Stimulated activated CD4-positive, alpha-beta T cell treated with anti-CD3 and anti-CD28 coated beads, Interleukin-2, amount 100 ng/mL, for 48 hours (primary cell): ENCODE data around the gene EVA1C.
"Not testable (repeated sequence)": the region's sequence is repeated elsewhere in the genome, so short reads cannot be mapped to it uniquely, and the experiment has no call there.

Source experiments
- DNase-seq, 2 donors: peaks; one replicate each; pipeline ENCODE4 v3.0.0-alpha.2; 2020

Gene EVA1C

DNA sequence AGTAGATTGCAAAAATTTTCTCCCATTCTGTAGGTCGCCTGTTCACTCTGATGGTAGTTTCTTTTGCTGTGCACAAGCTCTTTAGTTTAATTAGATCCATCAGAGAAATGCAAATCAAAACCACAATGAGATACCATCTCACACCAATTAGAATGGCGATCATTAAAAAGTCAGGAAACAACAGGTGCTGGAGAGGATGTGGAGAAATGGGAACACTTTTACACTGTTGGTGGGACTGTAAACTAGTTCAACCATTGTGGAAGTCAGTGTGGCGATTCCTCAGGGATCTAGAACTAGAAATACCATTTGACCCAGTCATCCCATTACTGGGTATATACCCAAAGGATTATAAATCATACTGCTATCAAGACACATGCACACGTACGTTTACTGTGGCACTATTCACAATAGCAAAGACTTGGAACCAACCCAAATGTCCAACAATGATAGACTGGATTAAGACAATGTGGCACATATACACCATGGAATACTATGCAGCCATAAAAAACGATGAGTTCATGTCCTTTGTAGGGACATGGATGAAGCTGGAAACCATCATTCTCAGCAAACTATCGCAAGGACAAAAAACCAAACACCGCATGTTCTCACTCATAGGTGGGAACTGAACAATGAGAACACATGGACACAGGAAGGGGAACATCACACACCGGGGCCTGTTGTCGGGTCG lies 21.8 kb upstream of the EVA1C start:
- not testable (repeated sequence) for DNase-seq

DNA sequence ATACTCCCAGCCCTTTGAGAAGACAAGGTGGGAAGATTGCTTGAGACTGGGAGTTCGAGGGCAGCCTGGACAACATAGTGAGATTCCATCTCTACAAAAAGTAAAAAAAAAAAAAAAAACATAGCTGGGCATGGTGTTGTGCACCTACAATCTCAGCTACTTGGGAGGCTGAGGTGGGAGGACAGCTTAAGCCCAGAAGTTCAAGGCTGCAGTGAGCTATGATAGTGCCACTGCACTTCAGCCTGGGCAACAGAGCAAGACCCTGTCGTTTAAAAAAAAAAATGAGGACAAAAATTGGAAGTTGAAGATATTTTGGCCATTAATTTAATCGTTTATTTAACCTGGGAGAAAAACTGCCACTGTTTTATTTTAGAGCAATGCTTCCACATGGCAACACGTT lies 20.8 kb upstream of the EVA1C start:
- DNase-seq: no peak

DNA sequence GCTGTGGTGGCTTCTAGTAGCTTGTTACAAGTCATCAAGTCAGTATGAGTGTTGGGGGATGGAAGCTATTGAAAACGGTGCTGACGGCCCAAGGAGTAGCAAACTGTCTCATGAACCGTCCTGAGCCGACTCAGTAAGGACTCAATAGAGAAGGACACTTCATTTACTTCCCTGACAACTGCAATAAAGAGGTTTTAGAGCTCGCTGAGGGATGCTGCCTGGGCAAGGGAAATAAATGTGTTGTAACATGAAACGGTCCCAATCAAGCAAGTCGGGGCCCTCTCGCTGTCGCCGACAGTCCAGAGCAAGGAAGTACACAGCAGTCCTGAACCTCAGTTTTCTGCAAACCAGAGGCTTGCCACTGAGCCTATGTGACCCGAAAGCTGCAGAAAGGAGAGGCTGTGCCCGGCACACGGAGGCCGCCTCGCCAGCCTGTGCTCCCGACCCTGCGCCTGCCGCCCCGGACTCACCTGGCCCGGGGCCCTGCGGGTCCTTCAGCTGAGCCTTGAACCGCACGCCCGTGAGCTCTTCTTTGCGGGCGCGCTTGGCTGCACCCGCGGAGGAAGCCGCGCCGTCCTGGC lies 20.1 kb upstream of the EVA1C start:
- DNase-seq: no peak

DNA sequence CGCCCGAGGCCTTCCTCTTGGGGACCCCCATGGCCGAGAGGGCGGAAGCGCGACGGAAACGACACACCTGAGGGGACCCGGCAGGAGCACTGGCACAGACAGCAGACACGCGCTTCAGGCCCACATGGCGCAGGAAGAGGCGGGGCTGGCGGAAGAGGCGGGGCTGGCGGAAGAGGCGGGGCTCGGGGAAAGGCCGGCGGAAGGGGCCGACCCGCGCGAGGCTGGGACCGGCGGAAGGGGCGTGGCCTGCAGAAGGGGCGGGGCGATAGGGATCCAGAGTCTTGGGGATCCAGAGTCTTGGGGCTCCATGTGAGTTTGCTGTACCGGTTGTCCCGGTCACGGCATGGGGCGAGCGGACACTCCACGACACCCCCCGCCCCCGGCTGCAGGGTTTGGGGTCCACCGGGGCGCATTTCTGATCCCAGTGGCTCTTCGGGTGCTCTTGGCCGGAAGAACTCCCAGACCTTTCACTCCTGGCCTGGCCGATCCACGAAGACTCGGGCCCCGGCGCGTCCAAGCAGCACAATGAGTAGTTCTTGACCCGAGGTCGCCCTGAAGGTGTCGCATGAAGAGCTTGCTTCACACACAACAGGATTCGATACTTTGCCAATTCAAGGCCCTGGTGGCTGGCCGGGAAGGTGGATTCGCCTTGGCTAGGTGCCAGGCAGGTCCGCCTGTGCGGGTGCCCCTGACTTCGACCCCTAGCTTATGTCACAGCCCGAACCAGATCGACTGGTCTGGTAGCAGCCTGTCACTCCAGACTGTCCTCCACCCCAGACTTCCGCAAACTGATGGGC lies 19.4 kb upstream of the EVA1C start, which contains the start of gene URB1:
TSS of gene URB1 (minus strand) at position 133 of the 797 bp plus-strand sequence. CDS start at position 31, 102 bp downstream.
- peak; percentile 96 to 98 for DNase-seq

DNA sequence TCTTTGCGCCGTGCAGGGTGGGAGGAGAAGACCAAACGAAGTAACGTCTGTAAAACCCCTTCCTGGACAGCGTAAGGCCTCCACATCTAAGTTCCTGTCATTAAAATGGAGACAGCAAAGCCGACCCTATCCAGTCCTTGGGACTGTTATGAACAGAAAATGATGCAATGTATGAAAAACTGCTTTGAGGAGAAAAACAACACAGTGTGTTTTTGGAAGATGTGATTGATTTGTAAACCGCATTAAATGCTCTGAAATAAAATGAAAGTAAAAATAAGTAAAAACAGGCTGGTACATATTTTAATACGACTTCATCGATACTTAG lies 18.9 kb upstream of the EVA1C start:
- no peak for DNase-seq

DNA sequence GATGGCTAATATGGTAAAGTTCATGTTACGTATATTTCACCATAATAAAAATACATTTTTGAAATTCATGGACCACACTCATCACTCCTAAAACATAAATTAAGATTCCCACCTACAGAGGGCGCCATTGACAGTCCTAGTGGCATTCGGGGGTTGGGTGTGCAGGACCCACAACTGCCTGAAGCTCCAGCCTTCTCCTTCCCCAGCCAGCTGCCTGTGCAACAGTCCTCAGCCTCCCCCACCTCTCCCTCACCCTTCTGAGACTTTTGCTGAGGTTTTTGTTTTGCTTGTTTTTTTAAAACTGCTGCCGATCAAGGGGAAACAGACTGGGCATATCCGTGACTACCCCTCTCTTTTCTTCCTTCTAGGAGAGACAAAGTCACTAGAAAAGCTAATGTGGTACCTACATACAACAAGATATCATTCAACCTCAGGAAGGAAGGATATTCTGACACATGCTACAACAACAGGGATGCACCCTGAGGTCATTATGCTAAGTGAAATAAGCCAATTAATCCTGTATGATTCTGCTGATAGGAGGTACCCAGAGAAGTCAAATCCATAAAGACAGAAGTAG lies 9.2 kb upstream of the EVA1C start:
- peak; percentile 63 to 69 for DNase-seq

DNA sequence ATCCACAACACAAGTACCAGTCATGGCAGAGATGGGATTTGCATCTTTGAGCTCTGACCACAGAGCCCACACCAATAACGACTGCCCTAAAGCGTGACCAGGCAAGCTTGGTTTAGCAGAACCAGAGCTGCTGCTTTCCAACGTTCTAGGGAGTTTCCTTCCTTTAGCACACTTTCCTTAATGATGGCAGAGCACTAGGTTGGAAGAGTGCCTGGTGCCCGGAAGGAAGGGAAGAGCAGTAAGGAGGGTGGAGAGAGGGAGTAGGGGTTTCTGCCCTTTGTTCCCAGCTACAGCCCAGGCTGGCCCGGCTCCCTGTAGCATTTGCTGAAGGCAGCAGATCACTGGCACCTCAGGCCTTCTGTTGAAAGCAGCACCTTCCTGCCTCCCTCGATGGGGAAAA lies 6.1 kb upstream of the EVA1C start:
- DNase-seq: no peak

DNA sequence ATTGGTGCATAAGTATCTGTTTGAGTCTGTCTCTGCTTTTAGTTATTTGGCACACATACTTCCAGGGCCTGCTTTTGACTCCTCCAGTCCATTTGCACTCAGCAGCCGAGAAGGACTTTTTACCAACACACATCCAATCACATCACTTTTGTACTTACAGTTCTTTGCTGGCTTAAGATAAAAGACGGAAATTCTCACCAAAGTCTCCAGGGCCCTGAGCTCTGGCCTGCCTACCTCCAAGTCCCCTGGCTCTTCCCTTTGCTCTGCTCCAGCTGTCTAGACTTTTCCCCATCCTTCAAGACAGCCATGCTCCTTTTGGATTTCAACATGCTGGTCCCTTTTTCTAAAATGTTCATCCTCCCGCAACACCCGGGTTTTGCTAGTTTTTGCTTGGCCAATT lies 2.2 kb upstream of the EVA1C start:
- no peak for DNase-seq

DNA sequence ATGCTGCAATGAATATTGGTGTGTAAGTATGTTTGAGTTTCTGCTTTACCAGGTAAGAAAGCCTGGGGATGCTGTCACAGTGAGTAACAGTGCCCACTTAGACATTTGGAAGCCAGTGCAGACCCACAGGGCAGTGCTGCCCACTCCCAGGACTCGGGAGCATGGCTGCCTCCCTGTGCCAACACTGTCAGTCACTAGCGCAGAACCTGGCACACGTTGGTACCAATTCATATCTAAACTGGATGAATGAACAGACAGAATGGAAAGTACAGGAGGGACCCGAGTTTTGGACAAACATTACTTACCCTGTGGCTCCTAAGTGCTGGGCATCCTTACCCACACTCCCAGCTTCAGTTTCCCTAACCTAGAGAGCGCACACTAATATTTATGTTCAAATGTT lies 1.6 kb upstream of the EVA1C start:
- DNase-seq: peak in 1 of 2 donors; percentile 7

DNA sequence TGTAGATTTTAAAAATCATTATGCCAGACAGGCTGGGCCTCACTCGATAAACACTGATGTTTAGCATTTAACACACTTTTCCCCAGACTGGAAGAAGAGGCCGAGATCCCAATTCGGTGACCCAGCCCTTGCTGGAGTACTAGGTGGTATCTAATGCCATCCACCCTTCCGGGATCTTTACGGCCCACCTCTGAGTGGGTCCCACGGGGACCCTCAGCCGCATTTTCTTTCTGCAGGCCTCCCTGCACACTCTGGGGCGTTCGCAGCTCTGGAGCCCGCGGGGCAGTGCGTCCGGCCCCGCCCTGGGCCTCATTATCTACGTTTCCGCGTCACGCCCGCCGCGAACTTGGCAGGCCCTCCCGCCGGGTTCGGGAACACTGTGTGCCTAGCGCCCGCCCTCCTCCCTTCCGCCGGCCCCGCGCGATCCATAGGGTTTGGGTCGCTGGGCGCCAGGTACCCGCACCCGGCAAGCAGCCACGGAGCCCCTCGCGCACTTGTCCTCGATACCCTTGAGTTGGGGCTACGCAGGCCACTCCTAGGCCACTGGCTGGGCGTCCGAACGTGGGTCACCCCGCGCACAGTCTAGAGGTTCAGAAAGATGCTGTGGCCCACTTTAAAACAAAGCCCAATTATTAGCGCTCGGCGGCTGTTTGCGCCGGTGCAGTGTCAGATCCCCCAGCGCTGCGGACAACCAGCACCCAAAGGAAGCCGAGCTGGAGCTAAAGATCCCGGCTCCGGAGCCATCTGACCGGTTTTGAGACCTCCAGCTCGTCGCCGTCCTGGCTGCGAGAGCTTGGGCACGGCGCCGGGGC lies 950 bp upstream of the EVA1C start:
- DNase-seq: peak; percentile 58 to 62

DNA sequence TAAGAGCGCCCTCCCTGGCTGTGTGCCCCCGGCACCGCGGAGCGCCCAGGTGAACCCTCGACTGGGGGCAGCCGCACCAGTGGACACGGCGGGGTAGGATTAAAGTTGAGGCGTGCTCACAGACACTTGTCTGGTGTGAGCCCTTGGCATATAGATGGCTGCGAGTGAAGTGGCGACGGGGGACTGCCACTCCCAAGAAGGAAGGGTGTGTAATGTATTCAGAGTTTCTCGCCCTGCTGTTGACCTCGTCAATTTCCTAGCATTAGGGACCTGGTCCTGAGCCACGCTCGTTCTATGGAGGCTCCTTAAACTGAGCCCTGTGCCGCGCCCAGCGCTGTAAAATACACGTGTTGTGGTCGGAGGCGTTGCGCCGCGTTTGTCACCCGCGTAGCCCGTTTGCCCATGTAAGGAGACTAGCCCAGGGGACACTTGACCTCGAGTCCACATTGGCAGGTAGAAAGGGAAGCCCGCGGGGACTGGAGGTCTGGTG lies 554 bp downstream of the EVA1C start:
- peak in 1 of 2 donors; percentile 4 for DNase-seq

DNA sequence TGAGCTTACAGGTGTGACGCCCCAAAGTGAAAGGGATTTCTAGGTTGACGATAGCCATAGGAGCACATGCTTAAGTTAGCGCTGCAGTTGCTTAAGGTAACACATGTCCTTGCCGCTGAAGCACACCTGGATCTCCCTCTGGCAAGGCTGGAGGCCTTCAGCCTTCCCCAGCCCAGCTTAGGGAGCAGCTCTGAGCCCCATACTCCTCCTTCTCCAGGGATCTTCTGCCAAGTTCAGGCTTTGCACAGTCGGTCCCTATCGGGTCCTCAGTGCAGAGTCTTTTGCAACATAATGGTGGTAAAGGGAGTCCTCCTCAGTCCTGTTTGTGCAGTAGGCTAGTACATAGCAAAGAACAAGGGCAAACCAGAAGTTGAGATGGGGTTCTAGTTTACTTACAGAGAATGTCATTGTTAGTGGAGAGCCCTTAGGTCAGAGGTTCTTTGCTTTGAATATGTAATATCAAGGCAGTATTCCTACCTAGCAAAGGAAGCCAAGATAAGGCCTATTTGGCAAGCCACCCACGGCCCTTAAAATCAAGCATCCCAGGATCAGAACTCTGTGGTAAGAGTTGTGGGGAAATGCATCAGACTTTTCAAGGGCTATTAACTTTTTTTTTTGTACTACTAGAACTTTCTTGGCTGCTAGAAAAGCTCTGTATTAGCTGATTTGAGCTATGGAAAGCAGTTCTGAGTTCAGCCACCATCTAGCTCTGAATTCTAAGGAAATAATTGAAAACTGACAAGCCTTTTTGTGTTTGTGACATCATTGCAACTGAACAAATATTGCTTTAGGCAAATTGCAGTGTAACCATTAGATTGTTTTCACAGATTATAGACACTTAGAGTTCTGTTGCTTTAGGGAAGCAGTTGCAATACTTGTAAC lies 1.4 kb downstream of the EVA1C start:
- no peak for DNase-seq

DNA sequence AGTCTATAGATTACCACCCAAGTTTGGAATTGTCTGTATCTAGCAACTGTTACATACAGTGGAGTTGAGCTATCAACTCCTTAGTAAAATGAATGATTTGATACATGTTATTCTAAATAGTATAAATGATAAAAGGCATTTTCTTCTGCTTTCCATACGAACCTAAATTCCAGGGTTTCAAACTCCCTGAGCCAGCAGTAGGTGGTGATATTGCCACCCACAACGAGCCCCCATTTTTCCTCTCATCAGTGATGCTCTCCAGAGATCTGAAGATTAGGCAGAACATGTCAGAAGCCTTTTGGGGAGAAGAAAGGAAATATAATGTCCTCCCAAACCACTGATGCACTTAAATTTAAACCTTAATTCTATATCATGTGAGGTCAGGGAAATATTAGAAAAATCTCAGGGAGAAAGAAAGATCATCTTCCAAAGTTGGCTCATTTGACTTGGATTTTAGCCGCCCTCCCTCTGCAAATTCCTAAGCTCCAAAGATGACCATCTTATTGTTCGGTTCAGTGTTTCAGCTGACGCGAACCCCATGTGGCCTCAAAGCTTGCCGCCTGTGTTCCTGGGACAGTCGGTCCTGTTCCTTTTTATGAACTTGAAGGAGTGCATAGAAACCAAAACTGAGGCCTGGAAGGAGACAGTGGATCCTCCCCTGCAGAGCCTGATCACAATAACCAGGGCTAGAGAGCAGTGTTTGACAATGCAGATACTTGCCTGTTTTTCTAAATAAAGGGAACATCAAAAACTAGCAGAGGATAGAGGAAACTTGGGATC lies 2.3 kb downstream of the EVA1C start:
- DNase-seq: no peak

DNA sequence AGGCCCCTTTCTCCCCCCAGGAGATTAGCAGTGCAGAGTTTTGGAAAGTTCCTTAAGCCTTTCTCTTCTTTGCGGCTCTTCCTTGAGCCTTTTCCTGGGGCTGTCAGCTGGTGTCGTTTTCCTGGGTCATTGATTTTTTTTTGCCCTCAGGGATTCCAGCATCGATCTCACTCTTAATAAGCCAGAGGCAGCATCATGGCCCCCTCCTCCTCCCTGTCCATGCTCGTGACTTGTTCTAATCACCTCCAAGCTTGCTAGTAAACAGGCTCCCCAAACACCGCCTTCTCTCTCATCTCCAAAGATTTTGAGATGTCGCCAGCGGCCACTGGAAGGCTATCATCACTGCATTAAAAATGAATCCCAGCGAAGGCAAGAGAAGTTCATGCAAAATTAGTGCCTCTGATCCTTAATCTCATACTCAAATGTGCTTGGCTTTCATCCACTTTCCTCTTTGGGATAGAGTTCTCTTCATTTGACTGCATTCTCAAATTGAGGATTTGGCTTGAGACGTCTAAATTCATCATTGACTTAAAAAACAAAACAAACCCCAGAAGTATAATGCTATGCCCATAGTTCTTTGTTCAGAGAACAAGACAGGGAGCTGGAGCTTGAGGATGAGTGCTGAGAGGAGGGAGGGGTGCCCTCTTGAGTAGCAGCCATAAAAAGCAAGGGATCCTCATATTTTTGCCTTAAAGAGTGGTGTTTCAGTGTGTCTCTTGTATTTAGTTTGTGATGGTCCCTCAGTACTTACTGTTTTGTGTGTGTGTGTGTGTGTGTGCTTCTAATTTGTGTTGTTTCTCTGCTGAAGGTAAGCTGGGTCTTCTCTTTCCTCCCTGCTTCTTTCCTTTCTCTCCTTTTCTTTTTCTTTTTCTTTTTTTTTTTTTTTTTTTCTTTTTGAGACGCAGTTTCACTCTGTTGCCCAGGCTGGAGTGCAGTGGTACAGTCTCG lies 3.2 kb downstream of the EVA1C start:
- no peak for DNase-seq

DNA sequence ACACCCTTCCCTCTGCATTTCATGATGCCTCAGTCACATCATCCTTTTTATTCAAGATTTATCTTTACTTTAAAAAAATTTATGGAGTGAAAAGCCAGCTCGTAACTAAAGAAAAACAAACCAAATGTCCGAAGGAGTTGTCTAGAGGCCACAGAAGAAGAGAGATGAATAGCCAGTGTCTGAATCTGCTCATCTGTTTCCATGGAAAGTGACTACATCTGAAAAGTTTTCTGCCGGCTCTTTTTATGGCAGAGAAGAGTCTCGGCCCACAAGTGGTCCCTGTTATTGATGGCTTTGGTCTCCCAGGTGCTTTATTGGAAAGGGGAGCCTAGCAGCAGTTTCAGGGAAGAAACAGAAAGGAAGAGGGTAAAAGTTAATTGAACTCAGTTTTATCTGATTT lies 5.6 kb downstream of the EVA1C start:
- no peak for DNase-seq

DNA sequence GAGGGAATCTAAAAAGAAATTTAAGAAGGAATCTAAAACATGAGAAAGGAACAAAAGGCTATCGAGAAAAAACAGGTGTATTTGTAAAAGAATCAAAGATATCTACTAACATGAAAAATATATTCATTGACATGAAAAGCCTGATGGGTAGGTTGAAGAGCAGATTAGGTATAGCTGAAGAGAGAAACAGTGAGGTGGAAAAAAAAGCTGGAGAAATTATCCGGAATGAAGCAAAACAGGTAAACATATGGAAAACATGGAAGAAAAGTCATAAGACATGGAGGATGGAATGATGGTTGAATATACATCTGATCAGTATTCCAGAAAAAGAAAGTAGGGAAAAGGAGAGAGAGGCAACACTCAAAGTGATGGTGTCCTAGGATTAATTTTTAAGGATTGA lies 9.6 kb downstream of the EVA1C start:
- DNase-seq: no peak

DNA sequence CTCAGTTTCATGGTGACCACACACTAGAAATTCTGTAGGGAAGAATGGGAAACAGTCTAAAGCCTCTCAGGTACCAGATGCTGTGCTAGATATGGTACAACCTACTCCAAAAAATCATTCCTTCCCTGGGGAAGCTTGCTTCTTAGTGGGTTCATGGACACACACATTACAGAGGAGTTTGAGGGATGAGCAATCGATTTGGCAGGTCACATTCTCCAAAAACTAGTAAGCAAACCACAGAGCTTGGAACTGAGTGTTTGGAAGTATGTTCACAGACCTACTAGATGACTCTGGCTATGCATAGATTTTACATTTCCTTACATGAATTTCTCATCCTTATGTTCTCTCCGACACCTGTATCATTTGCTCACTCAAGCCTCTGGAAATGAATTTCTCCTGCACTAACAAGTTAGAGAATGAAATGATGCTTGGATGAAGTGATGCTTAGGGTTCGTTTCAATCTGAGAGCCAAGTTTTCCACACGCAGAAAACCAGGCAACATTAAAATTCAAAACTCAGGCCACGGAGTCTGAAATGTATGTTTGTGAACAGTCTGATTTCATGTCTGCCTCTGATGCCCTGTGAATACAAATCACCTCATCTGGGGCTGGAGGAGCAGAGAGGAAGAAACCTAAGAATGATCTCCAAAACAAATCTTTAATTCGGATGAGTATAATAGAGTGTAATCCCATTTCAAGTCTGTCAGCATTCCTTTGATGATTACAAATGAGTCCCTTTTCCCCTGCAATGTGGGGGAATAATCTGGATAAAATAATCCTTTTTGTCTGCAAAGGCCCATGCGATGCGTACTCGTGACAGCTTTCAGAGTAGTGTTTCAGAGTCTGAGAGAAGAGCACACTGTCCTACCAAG lies 11.0 kb downstream of the EVA1C start:
- DNase-seq: no peak

DNA sequence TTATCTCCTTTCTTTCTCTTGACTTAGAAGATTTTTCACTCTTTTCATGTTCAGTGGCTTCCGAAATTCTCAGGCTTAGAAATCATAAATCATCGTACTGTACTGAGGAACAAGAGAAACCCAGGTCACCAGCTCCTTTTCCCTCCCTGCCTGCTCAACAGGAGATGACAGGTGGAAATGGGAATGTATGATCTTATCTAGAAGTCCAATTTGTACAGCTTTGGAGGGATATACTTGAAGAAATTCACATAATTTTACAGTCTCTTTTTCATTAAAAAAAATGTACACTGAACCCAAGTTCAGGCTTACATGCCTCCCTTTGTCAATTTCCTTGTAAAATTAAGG lies 11.7 kb downstream of the EVA1C start:
- DNase-seq: no peak

DNA sequence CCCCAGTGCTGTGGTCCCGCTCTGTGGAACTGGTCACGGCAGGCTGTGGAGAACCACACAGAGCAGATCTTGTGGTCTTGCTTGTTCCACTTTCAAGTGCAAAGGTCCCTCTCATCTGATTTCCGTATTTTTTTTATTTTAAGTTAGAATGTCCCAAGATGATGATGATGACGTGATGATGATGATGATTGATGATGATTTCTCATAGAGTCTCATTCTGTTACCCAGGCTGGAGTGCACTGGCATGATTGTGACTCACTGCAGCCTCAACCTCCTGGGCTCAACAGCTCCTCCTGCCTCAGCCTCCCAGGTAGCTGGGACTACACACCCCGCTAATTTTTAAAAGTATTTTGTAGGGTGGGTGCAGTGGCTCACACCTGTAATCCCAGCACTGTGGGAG lies 12.2 kb downstream of the EVA1C start:
- DNase-seq: no peak
